Amygdala (tissue), 56 donors: ENCODE data around the gene IREB2.
"Not testable (repeated sequence)": the region's sequence is repeated elsewhere in the genome, so short reads cannot be mapped to it uniquely, and the experiment has no call there.

Experiments used
- DNase-seq, 56 donors: peaks; one replicate each; lab custom pipeline; 2025; lab: John Stamatoyannopoulos, UW

IREB2 gene

DNA sequence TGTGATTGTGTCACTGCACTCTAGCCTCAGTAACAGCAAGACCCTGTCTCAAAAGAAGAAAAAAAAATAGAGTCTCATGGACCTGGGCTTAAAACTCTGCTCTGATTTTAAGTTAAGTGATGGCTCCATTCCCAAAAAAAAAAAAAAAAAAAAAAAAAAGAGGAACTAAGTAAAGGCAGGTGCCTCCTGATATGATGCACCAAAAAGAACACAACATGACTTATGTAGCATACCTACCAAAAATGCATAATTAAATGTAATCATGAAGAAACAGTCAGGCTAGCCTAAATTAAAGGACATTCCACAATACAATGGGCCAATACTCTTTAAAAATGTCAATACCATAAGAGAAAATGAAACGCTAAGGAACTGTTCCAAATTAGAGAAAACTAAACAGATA lies 5.4 kb upstream of the IREB2 start:
- DNase-seq, result no peak

DNA sequence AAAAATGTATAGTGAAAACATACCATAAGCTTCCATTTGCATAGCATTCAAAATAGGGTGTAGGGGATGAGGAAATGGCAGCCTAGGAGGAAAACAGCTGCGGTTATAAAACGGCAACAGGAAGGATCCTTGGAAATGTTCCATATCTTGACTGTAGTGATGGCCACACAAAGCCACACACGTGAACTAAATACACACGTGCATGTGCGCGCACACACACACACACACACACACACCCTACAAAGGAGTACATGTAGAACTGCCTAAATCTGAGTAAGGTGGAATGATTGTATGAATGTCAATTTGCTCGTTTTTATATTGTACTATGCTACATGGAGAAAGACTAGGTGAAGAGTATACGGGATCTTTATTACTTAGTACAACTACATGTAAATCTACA lies 3.9 kb upstream of the IREB2 start:
- no peak for DNase-seq

DNA sequence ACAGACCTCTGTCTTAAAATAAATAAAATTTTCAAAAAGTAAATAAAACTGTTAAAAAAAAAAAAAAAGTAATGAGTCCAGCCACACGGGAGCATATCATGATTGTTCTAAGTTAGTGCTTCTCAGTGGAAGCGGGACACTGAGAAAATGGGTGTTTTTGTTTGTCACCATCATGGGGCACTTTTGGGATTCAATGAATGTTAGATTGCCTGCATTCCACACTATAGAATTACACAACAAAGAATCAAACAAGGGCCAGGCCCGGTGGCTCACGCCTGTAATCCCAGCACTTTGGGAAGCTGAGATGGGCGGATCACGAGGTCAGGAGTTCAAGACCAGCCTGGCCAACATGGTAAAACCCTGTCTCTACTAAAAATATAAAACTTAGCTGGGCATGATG lies 3.3 kb upstream of the IREB2 start:
- not testable (repeated sequence) for DNase-seq

DNA sequence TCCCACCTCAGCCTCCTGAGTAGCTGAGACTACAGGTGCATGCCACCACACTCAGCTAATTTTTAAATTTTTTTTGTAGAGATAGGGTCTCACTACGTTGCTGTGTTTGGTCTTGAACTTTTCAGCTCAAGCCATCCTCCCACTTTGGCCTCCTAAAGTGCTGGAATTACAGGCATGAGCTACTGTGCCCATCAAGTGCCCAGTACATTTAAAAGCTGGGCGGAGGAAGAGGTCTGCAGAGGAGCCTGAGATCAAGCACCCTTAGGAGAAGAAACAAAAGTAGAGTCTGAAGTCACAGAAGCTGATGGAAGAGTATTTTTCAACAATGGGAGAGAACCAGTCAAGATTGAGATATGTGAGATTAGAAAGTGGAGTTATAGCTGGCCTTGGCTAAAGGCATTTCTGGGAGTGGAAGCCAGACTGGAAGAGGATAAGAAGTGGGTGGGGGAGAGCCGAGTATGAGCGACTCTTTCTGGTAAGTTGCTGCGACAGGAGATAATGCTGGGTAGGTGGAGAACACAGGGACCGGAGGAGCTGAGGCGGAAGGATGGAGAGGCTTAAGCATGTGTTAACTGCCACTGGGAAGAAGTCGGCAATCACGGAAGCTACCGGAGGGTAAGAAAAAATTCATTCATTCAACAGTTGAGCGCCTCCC lies 782 bp upstream of the IREB2 start:
- peak in 2 of 56 donors; percentile 20 to 54 for DNase-seq

DNA sequence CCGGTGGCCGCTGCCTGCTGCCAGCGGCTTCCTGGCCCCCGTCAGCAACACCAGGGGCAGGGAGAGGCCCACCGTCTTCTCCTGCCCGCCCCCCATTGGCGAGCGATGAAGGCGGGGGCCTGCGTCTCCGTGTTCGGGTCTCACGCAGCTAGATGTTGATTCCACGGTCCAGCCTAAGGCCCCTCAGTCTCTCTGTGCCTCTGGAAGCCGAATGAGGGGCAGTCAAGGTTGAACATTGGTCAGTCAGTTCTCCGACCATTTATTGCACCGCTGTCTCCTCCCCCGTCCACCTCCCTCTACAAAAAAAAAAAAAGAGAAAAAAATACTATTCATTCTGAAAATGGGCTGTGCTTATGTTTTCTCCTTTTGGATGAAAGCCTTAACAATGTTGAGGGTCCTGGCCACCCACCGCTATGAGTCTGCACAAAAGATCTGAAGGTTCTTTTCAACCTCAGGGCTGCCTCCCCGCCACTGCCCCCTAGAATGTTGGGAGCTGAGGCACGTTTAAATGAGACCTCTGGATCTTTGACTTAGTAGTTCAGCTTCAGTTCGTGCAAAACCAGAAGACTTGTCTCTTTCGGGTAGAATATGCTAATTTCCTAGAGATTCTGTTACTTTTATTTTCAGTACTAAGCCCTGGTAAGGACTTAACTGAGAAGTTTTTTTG lies 736 bp downstream of the IREB2 start:
- DNase-seq, result peak in 6 of 56 donors; percentile 18 to 61 (median 46)

DNA sequence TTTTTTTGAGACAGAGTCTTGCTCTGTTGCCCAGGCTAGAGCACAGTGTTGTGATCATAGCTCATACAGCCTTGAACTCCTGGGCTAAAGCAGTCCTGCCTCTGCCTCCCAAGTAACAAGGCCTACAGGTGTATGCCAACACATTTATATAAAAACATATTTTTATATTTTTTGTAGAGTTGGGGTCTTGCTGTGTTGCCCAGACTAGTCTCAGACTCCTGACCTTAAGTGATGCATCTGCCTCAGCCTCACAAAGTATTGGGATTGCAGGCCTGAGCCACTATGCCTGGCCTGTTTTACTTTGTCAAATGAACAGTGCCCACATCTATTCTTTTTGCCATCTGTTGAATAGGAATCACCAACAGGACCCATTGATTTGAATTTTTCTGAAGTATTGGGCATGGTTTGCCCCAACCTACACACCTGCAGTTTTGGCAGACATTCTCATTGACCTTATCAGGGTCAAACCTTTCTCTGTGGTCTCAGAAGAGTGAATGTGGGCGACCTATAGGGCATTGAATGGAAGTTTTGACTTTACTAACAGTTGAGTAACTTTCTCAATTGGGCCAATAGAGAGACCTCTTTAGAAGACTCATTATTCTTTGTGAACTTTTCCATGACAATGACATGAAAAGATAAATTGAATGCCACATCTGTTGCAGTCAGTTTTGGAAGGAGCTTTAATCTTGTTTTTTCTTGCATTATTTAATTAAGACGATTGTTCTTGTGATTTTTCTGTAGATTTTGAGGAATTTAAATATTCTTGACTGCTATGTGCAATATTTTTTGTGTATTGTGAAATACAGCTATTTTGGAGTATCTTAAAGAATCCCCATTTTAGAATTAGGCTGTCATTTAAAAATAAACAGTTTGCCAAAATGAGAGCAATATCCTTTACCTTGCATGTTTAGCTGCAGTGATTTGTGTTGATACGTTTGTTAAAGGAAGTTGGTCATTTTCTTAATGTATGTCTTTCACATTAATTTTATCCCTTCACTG lies 2.7 kb downstream of the IREB2 start:
- DNase-seq, result no peak

DNA sequence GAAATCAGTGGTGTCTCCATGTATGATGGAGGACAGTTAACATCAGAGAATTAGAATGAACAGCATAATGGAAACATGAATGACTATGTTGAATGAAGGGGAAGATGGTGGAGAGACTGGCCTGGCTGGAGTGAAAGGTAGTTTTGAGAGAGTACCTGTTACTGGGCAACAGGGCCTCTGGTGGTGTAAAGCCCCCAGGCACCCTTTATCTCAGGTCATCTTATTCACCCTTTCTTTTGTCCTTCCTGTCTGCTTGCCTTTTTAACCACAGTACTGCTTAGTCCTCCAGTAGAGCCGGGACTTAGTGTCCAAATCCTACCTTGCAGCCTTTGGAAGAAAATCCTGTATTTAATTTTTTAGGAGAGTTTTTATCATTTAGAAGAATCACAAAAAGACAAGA lies 6.2 kb downstream of the IREB2 start:
- DNase-seq, result no peak

DNA sequence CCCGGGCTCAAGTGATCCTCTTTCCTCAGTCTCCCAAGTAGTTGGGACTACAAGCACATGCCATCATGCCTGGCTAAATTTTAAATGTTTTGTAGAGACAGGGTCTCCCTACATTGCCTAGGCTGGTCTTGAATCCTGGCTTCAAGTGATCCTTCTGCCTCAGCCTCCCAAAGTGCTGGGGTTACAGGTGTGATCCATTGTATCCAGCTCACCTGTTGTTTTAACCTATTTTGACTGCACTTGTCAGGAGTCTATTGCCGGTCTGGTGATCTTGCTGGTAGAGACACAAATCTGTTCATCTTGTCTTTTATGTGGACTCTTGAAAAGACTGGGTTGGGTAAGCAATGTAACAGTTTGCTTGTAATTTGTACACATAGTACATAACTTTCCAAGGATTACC lies 7.9 kb downstream of the IREB2 start:
- DNase-seq, result no peak

DNA sequence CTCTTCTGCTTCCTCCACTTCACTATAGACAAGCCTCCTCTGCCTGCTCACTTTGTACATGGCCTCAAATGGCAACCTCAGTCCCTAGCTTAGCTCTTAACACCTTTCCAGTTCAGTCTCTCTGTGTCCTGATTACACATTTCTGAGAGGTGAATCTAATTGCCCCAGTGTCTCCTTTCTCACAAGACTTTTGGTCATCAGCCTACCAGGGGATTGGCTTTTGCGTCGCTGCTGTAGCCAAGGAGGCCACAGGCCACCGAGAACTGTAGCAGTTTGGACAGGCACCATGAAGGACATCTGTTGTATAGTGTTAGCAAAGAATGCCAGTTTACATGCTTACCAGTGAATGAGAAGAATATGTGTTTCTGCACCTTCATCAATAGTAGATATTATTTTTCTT lies 8.5 kb downstream of the IREB2 start:
- no peak for DNase-seq

DNA sequence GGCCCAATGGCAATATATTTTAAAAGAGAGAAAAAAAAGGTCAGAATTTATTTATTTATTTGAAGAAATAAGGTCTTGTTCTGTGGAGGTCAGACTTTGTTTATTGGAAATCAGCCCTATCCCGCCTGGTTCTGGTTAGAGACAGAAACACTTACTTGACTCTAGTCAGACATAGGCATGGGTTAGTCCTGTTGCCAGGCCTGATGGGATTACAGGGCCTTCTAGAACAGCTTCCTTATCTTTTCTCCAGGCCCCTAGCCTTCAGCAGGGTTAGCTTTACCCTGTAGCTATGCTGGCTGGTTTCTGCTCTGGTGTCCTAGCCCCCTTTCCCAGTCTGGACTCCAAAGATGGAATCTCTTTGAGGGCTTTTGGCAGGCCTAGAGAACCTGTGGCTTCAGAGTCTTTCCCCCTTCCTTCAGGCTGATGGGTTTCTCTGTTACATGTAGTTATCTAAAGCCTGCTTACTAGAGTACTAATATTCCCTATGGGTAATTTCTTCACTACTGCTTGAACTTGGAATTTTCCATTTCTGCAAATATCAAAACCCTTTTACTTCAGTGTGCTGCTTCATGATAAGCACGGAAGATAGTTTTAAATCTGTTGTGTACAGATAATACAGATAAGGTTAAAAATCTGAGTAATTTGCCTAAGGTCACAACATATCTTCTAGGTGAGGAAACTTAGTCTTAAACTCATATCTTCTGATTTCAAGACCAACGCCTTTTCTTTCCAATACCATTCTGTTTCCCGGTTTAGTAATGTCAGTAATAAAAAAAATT lies 10.6 kb downstream of the IREB2 start:
- DNase-seq, result no peak

DNA sequence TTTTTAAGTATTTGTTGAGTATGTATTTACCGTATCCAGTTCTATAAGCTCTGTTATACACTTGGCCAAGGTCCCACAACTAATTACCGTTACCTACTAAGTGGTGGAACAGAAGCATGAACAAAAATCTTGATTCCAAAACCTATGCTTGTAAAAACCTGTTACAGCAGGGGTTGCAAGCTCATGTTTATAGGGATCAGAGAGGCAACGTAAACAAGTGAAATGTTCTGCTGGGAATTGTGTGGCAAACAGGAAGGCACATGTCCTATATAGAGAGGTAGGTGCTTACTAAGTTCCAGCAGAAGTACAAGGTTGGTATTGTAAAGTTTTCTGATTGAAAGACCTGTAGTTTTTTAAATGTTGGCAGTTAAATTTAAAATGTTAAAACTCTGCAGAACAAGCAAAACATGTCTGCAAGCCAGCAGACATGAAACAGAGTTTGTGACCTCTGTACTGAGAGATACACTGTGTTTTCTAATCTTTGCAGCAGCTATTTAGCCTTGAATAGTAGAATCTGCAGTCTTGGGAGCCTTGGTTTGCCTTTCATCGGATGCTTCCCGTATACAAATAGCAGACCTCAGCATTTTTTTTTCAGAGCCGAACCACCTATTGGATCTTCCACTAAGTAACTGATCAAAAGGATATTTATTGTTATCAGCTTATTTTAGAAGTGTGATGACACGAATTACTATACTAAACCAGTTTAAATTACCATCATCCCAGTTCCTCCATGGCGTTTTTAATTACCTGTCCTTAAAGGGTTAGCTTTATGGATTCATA lies 11.4 kb downstream of the IREB2 start:
- DNase-seq, result no peak

DNA sequence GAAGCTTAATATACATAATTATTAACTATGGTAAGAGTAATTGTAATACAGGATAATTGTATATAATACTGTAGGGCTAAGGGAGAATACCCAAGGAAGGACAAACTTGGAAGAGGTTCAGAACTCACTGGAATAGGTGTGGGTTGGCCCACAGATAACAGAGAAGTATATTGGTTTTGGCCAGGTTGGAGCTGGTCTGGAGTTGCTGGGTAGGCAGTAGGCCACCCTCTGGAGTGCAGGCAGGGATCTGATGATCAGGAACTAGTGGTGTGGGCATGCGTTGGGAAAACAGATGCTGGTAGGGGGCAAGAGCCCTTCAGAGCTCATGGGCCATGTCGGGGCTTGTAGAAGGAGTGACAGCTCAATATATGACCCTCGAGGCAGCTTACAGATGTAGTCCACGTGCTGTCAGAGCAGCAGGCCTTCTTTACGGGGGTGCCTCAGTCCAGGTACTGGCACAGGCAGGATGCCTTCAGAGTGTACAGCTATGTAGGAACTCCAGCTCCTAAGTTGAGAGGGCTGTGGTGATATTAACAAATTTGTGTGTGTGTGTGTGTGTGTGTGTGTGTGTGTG lies 12.4 kb downstream of the IREB2 start:
- DNase-seq, result no peak

DNA sequence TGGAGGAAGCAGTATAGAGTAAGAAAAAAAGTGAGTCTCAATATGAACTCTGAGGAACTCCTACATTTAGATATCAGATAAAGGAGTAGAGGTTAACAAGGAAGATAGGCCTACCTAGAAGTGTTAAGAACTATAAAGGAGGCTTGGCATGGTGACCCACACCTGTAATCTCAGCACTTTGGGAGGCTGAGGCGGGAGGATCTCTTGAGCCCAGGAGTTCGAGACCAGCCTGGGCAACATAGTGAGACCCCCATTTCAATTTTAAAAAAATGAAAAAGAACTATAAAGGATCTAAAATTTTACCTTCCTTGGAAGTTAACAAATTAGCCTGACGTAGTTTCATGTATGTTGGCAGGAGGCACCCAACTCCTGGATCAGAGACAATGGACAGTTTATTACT lies 14.5 kb downstream of the IREB2 start:
- no peak for DNase-seq

DNA sequence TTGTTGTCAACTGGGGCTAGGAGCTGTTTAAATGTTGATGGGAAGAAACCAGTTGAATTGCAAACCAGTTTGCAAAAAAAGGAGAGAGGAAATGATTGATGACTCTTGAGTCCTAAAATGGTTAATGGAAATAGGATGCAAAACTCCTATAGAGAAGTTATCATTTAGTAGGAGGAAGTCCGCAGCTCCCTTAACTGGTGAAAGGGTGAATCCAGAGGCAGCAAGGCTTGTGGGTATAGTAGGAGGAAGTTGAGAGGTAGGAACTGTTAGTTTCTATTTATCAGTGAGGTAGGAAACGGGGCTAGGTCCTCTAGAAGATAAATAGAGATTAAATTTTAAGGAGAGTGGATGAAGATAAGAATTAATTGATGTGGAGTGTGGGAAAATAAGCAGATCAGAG lies 15.4 kb downstream of the IREB2 start:
- DNase-seq, result no peak

DNA sequence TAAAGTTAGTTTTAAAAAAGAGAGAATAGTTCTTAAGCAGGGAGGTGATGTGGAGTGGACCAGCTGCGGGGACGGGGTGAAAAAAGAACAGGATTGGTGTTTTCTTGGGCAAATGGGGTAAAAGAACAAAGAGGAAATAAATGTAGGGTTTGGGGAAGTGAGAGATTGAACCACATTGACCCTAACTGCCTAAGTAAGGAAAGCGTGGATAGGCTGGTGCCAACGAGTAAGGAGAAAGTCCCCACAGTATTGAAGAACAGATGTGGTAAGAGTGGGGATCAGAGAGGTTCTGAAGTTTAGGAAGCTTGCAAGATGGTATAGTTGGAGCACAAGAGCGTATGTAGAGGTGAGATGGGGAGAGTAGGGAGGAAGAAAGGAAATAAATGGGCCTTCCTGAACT lies 17.0 kb downstream of the IREB2 start:
- no peak for DNase-seq

DNA sequence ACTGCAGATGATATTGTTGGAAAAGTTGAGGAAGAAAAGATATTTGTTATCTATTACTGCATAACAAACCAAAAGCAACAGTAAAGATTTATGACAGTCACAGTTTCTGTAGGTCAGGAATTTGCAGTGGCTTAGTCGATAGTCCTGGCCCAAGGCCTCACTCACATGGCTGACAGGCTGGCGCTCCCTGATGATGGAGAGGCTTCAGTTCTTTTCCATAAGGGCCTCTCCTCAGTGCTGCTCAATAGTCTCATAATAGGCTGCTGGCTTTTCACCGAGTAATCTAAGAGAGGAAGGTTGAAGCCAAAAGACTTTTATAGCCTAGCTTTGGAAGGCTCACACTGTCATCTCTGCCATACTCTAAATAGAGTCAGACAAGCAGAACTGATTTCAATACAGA lies 17.7 kb downstream of the IREB2 start:
- no peak for DNase-seq

DNA sequence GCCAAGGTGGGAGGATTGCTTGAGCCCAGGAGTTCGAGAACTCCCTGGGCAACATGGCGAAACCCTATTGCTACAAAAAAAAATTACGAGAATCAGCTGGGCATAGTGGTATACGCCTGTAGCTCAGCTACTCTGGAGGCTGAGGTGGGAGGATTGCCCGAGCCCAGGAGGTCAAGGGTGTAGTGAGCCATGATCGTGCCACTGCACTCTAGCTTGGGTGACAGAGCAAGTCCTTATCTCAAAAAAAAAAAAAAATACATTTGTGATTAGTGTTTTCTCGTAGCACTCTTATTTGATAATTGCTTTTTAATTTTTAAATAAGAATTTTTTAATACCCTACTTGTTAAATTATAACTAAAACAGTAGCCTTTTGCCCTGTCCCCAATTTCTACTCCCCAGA lies 18.4 kb downstream of the IREB2 start:
- DNase-seq, result no peak

DNA sequence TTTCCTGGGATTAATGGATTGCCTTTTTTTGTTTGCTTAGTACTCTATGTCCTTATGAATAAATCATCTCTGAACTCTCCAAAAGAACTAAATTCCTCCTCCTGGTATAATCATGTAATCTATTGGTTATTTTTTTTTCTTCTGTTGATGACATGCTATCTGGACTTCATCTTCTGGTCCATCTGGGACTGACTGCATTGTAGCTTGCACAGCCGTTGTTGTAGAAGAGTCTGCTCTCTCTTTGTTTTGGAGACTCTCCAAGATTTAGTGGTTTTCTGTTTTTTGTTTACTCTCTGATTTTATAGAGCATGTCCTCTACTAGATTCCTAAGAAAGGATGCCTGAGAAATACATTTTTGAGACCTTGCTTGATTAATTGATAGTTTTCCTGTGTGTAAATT lies 19.1 kb downstream of the IREB2 start:
- no peak for DNase-seq

DNA sequence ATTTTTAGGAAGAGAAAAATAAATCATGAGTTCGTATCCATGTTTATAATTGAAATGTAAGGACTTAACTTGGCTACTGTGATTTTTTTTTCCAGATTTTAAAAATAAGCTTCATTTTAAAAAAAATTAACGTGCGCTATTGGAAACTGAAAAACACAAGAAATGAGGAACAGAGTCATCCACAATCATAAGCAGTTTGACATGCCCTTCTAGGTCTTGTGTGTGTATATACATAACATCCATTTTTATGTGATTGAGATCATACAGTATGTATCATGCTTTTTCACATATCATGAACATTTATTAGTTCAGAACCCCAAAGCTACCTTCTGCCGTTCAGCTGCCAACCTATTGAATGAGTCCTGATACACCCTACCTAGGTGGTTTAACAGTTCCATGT lies 22.7 kb downstream of the IREB2 start:
- DNase-seq, result no peak
